ENCODE results near the gene AOPEP. TPM values are rescaled to one million over a fixed set of nuclear protein-coding genes. Genes with fewer than 3 reads are reported as not detected.
A peak's percentile ranks its signal among the peaks of the same experiment; 100 is the strongest.

The AOPEP gene
- total RNA-seq, 2 donors from 2014 or later = 81.5 to 224 TPM

- peak overlapping the region; percentile 51 to 78 (median 78) for H3K27ac ChIP-seq
- H3K9me3 ChIP-seq = no peaks in the 10 kb centered on the region
- intact Hi-C loops (cut with DNase I) = no loop called here
- peaks cover 0 to 4% of the 10 kb centered on the region in 2 donors for H3K36me3 ChIP-seq (replicated peaks in 1 of 2; ENCODE audit: insufficient read depth in 1 of 2, low read depth in 2 of 2)
- H3K4me3 ChIP-seq = no peak overlapping the region
- no peaks in the 10 kb centered on the region for H3K27me3 ChIP-seq
- DNase-seq (no peak), ATAC-seq (no peak)
- peaks cover 97% of the 10 kb centered on the region for H3K4me1 ChIP-seq
- no peak for TF ChIP-seq POLR2A (IDR thresholded peaks at IDR 0.05)
- no peak for TF ChIP-seq CTCF (IDR thresholded peaks at IDR 0.05)
- WGBS, 2 donors = 51 to 59% methylated on average over 6 to 7 of the region's 7 CpGs
Measured at GRCh38 chr9:95062596-95063065, 336.1 kb downstream of the AOPEP start.

GRCh38 chr9:95063300-95063699, 336.8 kb downstream of the AOPEP start:
- Histone ChIP-seq H3K36me3 (replicated peaks in 1 of 2; ENCODE audit: insufficient read depth in 1 of 2, low read depth in 2 of 2) (peaks cover 0 to 4% of the 10 kb centered on the region in 2 donors), H3K4me1 (peaks cover 96% of the 10 kb centered on the region)

GRCh38 chr9:95065224-95065623, 338.7 kb downstream of the AOPEP start:
- peak; percentile 28 for ATAC-seq
- Histone ChIP-seq H3K4me1 (peaks cover 95% of the 10 kb centered on the region), H3K27me3 (no peaks in the 10 kb centered on the region), H3K27ac (peak overlapping the region; percentile 58 to 78 (median 78)), H3K36me3 (replicated peaks in 1 of 2; ENCODE audit: insufficient read depth in 1 of 2, low read depth in 2 of 2) (peaks cover 0 to 4% of the 10 kb centered on the region in 2 donors), H3K4me3 (no peak overlapping the region), H3K9me3 (no peaks in the 10 kb centered on the region)
- intact Hi-C loops (cut with DNase I) = no loop called here
- DNase-seq = peak in 1 of 4 donors; percentile 57
- TF ChIP-seq POLR2A (IDR thresholded peaks at IDR 0.05) (no peak), CTCF (IDR thresholded peaks at IDR 0.05) (no peak)
- WGBS, 2 donors = 27 to 60% methylated on average over 11 of the region's 11 CpGs

More at GRCh38 chr9:95063300-95063699, 336.8 kb downstream of the AOPEP start:
- TF ChIP-seq POLR2A (IDR thresholded peaks at IDR 0.05) = no peak
- no peak for TF ChIP-seq CTCF (IDR thresholded peaks at IDR 0.05)
- intact Hi-C loops (cut with DNase I) = no loop called here
- no peak for ATAC-seq
- Histone ChIP-seq H3K9me3 (no peaks in the 10 kb centered on the region), H3K27me3 (no peaks in the 10 kb centered on the region), H3K4me3 (no peak overlapping the region), H3K27ac (peak overlapping the region; percentile 39 to 78 (median 78))
- WGBS, 2 donors = 85 to 86% methylated on average over 10 of the region's 10 CpGs
- DNase-seq = no peak

- no peaks in the 10 kb centered on the region for H3K9me3 ChIP-seq
Measured at GRCh38 chr9:95067057-95067456, 340.6 kb downstream of the AOPEP start.

More at GRCh38 chr9:95067057-95067456, 340.6 kb downstream of the AOPEP start:
- Histone ChIP-seq H3K4me1 (peaks cover 96% of the 10 kb centered on the region), H3K36me3 (replicated peaks in 1 of 2; ENCODE audit: insufficient read depth in 1 of 2, low read depth in 2 of 2) (peaks cover 0 to 2% of the 10 kb centered on the region in 2 donors), H3K27ac (peak overlapping the region in 2 of 4 donors; percentile 38 to 77), H3K4me3 (no peak overlapping the region), H3K27me3 (no peaks in the 10 kb centered on the region)
- 82 to 88% methylated on average over 6 of the region's 6 CpGs for WGBS, 2 donors
- DNase-seq (no peak), ATAC-seq (no peak)
- intact Hi-C loops (cut with DNase I) = no loop called here
- TF ChIP-seq CTCF (IDR thresholded peaks at IDR 0.05) (no peak), POLR2A (IDR thresholded peaks at IDR 0.05) (no peak)
